C4-2B (cell line): Measurements from ENCODE around the gene OSBPL3.

Experiments used
- H3K27ac ChIP-seq: fragments of 450-650 bp; 2 replicates; pipeline ENCODE4 v1.5.1; 2017
- ZFX ChIP-seq: fragments of 450-650 bp; IDR thresholded peaks from 2 replicates; pipeline ENCODE4 v1.6.1; 2017
- TF ChIP-seq, protein P1 (sequence below): fragments of 450-650 bp; conservative IDR thresholded peaks from 2 replicates; pipeline ENCODE4 v1.5.1; 2017; ENCODE audit warnings: mild to moderate bottlenecking

The OSBPL3 gene

DNA sequence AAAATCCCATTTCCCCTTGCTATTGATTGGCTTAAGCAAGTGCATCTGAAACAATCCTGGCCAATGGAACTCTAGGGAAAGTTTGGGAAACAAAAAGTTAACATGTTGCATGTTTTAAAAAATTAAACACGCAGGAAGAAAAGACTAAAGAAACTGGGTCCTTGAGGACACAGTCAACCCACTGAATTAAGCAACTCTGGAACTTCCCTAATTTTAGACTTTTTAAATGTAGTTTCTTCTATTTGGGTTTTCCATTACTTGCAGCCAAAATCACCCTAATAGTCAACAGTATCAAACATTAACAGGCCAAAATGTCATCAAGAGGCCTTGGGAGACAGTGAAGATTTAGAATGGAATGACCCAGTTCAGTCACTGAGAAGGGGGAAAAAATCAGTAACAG lies 40.6 kb downstream of the OSBPL3 start:
- no peak overlapping the region for H3K27ac ChIP-seq
- TF ChIP-seq, protein P1, sequence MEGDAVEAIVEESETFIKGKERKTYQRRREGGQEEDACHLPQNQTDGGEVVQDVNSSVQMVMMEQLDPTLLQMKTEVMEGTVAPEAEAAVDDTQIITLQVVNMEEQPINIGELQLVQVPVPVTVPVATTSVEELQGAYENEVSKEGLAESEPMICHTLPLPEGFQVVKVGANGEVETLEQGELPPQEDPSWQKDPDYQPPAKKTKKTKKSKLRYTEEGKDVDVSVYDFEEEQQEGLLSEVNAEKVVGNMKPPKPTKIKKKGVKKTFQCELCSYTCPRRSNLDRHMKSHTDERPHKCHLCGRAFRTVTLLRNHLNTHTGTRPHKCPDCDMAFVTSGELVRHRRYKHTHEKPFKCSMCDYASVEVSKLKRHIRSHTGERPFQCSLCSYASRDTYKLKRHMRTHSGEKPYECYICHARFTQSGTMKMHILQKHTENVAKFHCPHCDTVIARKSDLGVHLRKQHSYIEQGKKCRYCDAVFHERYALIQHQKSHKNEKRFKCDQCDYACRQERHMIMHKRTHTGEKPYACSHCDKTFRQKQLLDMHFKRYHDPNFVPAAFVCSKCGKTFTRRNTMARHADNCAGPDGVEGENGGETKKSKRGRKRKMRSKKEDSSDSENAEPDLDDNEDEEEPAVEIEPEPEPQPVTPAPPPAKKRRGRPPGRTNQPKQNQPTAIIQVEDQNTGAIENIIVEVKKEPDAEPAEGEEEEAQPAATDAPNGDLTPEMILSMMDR = no peak
- no peak for TF ChIP-seq ZFX

DNA sequence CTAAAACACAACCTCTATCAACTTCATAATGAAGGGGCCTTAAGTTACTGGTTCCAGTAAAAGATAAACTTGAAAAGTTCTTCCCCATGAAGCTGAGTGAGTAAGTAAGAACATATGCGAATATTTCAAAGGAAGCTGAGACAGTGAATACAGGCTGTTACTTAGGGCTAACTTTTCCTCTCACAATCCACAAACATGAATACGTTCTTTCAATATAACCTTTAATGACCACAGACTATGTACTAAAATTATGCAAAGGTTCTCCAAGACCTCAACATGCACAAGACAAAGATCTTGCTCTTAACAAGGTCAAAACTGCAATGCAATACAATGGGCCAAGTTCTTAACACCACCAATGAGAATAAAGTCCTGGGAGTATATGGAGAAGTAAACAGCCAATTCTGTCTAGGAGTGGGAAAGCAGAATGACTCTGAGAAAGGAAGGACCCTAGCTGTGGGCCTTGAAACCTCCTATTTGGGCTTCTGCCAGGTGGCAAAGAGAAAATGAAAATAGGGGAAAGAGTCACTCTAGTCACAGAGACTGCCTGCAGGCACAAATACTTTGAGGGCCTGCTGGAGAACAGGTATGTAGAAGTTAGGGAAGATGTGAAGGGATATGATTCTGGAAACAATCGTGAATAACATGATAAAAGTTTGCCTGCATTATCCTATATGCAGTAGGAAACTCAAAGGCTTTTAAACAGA lies 43.7 kb downstream of the OSBPL3 start:
- no peak overlapping the region for H3K27ac ChIP-seq
- no peak for TF ChIP-seq ZFX
- TF ChIP-seq, protein P1 = no peak

DNA sequence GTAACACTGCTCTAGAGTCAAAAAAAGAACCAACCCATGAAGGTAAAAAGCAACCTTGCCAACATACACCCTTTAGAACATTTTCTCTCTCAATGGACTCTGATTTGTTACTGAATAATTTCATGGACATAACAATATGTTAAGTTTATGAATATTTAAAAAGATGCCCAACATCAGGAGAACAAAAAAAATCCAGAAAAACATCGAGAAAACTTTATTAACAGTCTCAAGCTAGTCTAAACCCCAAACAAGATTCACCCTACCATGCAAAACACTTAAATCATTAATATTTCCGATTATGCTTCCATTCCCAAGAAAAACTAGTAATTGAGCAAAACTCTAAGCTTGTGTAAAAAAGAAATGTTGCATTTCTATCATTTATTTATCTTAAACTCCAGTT lies 46.7 kb downstream of the OSBPL3 start:
- no peak overlapping the region for H3K27ac ChIP-seq
- TF ChIP-seq ZFX = no peak
- TF ChIP-seq, protein P1 = no peak

DNA sequence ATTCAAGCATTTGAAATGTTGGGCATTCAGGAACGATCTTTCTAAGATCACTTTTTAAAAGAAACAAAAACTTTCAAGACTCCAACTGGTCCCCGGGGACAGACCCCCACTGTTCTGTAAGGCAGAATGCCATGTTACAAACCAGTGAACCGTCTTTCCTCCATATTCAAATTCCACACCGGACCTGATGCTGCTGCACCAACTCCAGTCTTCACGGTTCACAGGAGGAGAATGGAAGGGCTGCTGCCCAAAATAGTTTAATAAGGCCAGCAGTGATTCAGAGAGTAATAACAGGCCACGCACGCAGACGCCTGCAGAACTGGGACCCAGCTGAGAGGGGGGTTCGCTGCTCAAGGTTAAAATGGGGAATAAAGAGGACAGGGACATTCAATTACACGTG lies 47.2 kb downstream of the OSBPL3 start:
- TF ChIP-seq ZFX = no peak
- TF ChIP-seq, protein P1 = no peak
- no peak overlapping the region for H3K27ac ChIP-seq

DNA sequence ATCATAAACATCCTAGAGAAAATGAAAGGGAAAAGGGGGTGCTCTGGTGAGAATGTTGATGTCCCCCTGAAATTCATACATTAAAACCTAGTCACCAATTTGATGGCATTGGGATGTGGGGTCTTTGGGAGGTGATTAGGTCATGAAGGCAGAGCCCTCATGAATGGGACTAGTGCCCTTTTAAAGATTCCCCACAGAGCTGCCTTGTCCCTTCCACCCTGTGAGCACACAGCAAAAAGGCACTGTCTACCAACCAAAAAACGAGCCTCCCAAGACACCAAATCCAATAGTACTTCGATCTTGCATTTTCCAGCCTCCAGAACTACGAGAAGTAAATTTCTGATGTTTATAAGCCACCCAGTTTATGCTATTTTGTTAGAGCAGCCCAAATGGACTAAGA lies 47.6 kb downstream of the OSBPL3 start:
- no peak overlapping the region for H3K27ac ChIP-seq
- no peak for TF ChIP-seq ZFX
- TF ChIP-seq, protein P1 = no peak

DNA sequence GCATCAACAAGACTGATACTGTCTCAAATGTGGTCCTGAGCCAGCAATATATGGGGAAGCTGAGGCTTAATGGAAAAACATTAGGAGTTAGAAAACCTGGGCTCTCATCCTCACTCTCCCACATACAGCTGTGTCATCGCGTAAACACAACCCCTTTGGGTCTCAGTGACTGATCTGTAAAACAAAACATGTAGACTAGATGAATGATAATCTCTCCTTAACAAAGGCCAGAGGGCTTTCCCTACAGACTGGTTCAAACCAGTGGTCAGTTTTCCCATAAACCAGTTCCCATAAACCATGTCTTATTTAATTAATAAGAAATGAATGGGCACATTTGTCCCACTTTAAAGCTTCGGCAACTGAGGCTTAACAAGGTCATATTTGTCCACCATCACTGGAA lies 48.1 kb downstream of the OSBPL3 start:
- TF ChIP-seq ZFX = no peak
- TF ChIP-seq, protein P1 = no peak
- no peak overlapping the region for H3K27ac ChIP-seq

DNA sequence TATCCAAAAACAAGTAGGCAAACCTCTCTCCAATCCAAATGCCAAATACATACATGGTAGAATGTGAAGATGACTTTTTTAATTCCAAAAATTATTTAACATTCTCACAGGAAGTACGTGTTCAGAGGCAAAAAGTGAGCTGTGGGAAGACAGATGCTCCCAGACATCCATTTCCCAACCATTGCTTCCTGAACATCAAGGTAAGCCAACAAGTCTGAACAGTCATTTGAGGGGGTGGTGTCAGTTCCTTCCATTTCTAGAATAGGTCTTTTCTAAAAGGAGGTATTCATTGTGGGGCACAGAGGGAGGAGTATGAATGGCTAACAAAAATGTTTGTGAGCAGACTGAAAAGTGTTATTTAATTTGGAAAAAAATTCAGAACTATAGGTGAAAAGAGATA lies 49.1 kb downstream of the OSBPL3 start:
- TF ChIP-seq, protein P1 = no peak
- TF ChIP-seq ZFX = no peak

More for the DNA sequence above, 49.1 kb downstream of the OSBPL3 start:
- H3K27ac ChIP-seq = no peak overlapping the region
